Islet precursor cell (in vitro differentiated cells): ENCODE results near the gene FLOT2.
"Not testable (repeated sequence)": the region's sequence is repeated elsewhere in the genome, so short reads cannot be mapped to it uniquely, and the experiment has no call there.

ENCODE experiments used
- DNase-seq: peaks from one replicate; pipeline ENCODE4 v3.0.0-alpha.2; 2018

FLOT2 gene

GRCh38 chr17:28896884-28897768 is at the start of gene FLOT2:
Gene FLOT2, minus strand, starts transcription at chr17:28897733. Its CDS starts 159 bp downstream, at chr17:28897574.
- DNase-seq: peak; percentile 78

- DNase-seq: no peak
Observed at GRCh38 chr17:28946239-28946638, 48.7 kb upstream of the FLOT2 start.

GRCh38 chr17:28944862-28945741 is 47.6 kb upstream of the FLOT2 start:
- DNase-seq: no peak

- DNase-seq: no peak
Observed at GRCh38 chr17:28944343-28944742, 46.8 kb upstream of the FLOT2 start.

- no peak for DNase-seq
Observed at GRCh38 chr17:28942925-28943324, 45.4 kb upstream of the FLOT2 start.

GRCh38 chr17:28941251-28941650 is 43.7 kb upstream of the FLOT2 start:
- DNase-seq: no peak

GRCh38 chr17:28940675-28941074 is 43.1 kb upstream of the FLOT2 start:
- no peak for DNase-seq

- no peak for DNase-seq
Observed at GRCh38 chr17:28940142-28940541, 42.6 kb upstream of the FLOT2 start.

- DNase-seq: no peak
Observed at GRCh38 chr17:28938552-28938951, 41.0 kb upstream of the FLOT2 start.

- no peak for DNase-seq
Observed at GRCh38 chr17:28937044-28937729, 39.7 kb upstream of the FLOT2 start.

GRCh38 chr17:28935744-28936460 is 38.4 kb upstream of the FLOT2 start:
- DNase-seq: no peak

- DNase-seq: not testable (repeated sequence)
Observed at GRCh38 chr17:28934508-28934907, 37.0 kb upstream of the FLOT2 start.

- no peak for DNase-seq
Observed at GRCh38 chr17:28929787-28930186, 32.3 kb upstream of the FLOT2 start.

GRCh38 chr17:28928061-28928460 is 30.5 kb upstream of the FLOT2 start:
- DNase-seq: no peak

GRCh38 chr17:28926786-28927185 is 29.3 kb upstream of the FLOT2 start:
- DNase-seq: peak; percentile 71

GRCh38 chr17:28926366-28926765 is 28.8 kb upstream of the FLOT2 start:
- no peak for DNase-seq

GRCh38 chr17:28925912-28926365 is 28.4 kb upstream of the FLOT2 start:
- no peak for DNase-seq

GRCh38 chr17:28920201-28920600 is 22.7 kb upstream of the FLOT2 start:
- DNase-seq: no peak

- DNase-seq: no peak
Observed at GRCh38 chr17:28918295-28918694, 20.8 kb upstream of the FLOT2 start.

- DNase-seq: no peak
Observed at GRCh38 chr17:28917465-28917864, 19.9 kb upstream of the FLOT2 start.

- no peak for DNase-seq
Observed at GRCh38 chr17:28917029-28917428, 19.5 kb upstream of the FLOT2 start.

- no peak for DNase-seq
Observed at GRCh38 chr17:28916302-28916934, 18.9 kb upstream of the FLOT2 start.
